AG04449 (cell line): ENCODE results near the gene CLTC.
"Not testable (repeated sequence)": the region's sequence is repeated elsewhere in the genome, so short reads cannot be mapped to it uniquely, and the experiment has no call there.

Experiments
- CTCF ChIA-PET: fragments of 350-600 bp; formaldehyde crosslinking; extraction: SDS; loops from one replicate; lab custom pipeline; 2021; ENCODE audit warnings: antibody characterized with exemption; lab: Yijun Ruan, JAX
- POLR2A ChIA-PET: fragments of 400-600, 350-600 bp; formaldehyde crosslinking; extraction: SDS; loops from one replicate; lab custom pipeline; 2020; ENCODE audit warnings: antibody characterized with exemption, inconsistent platforms; lab: Yijun Ruan, JAX
- DNase-seq: peaks from one replicate; pipeline ENCODE4 v3.0.0-alpha.2; 2010; ENCODE audit warnings: low read depth, low spot score
- H3K4me3 ChIP-seq: 2 replicates; pipeline ENCODE4 v1.5.1; 2011; ENCODE audit warnings: low read depth, mild to moderate bottlenecking, control low read depth, low read length
- TF ChIP-seq, protein P1 (sequence below): IDR thresholded peaks from one replicate; pipeline ENCODE4 v1.5.1; 2011; ENCODE audit warnings: mild to moderate bottlenecking, moderate library complexity, low read length, control low read depth, inconsistent platforms; ENCODE audit not compliant: insufficient read depth; ENCODE audit errors: missing control alignments

CLTC gene

GRCh38 chr17:59619298-59620063, at the start of gene CLTC:
Gene CLTC, plus strand, starts transcription at chr17:59619895. Its CDS starts 237 bp downstream, at chr17:59620132.
- TF ChIP-seq, protein P1, sequence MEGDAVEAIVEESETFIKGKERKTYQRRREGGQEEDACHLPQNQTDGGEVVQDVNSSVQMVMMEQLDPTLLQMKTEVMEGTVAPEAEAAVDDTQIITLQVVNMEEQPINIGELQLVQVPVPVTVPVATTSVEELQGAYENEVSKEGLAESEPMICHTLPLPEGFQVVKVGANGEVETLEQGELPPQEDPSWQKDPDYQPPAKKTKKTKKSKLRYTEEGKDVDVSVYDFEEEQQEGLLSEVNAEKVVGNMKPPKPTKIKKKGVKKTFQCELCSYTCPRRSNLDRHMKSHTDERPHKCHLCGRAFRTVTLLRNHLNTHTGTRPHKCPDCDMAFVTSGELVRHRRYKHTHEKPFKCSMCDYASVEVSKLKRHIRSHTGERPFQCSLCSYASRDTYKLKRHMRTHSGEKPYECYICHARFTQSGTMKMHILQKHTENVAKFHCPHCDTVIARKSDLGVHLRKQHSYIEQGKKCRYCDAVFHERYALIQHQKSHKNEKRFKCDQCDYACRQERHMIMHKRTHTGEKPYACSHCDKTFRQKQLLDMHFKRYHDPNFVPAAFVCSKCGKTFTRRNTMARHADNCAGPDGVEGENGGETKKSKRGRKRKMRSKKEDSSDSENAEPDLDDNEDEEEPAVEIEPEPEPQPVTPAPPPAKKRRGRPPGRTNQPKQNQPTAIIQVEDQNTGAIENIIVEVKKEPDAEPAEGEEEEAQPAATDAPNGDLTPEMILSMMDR: no peak
- peak within 1 kb of the TSS; percentile 88 for H3K4me3 ChIP-seq

GRCh38 chr17:59572301-59572924, 47.3 kb upstream of the CLTC start:
- TF ChIP-seq, protein P1: no peak
- ChIA-PET POLR2A (no interaction called here), CTCF (interaction anchor here (1.2 to 1.4 kb wide), 3 partner anchors 13 to 261 kb away, joined by 3 to 4 read pairs (median 4); no protein-coding TSS in a partner anchor)
- no peak overlapping the region for H3K4me3 ChIP-seq
- no peak for DNase-seq

More at GRCh38 chr17:59619298-59620063, at the start of gene CLTC:
- CTCF ChIA-PET: interaction anchor here (1.3 kb wide), 1 partner anchor 44 kb away, joined by 4 read pairs; no protein-coding TSS in a partner anchor
- peak; percentile 94 for DNase-seq
- POLR2A ChIA-PET: interaction anchor here (0.7 to 2.5 kb wide), 13 partner anchors 23 to 464 kb away, joined by 3 to 9 read pairs (median 4); partner anchors contain the start of genes DHX40, PRR11, PTRH2 and SKA2

GRCh38 chr17:59584168-59584567, 35.5 kb upstream of the CLTC start:
- CTCF ChIA-PET, POLR2A ChIA-PET, DNase-seq, H3K4me3 ChIP-seq: not testable (repeated sequence)

DNA sequence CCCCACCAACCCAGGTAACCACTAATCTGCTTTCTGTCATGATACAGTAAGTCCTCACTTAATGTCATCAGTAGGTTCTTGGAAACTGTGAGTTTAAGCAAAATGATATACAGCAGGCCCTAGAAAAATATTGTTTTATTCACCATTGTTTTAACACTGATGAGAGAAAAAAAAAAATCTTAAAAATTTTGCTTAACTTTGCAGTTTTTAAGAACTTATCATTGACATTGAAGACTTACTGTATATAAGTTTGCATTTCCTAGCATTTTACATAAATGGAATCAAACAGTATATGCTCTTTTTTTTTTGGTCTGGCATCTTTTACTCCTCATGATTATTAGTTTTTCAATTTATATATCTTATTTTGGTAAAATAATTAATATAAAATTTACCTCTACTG, 19.5 kb upstream of the CLTC start:
- TF ChIP-seq, protein P1: no peak
- DNase-seq: no peak
- POLR2A ChIA-PET: no interaction called here
- CTCF ChIA-PET: no interaction called here
- no peak overlapping the region for H3K4me3 ChIP-seq

- POLR2A ChIA-PET: no interaction called here
- DNase-seq: no peak
- CTCF ChIA-PET: no interaction called here
- no peak overlapping the region for H3K4me3 ChIP-seq
- TF ChIP-seq, protein P1: no peak
Measured at GRCh38 chr17:59601130-59601529, 18.6 kb upstream of the CLTC start.

- ChIA-PET CTCF (interaction anchor here (1.4 kb wide), 1 partner anchor 86 kb away, joined by 3 read pairs; no protein-coding TSS in a partner anchor), POLR2A (no interaction called here)
- DNase-seq: no peak
- no peak overlapping the region for H3K4me3 ChIP-seq
- TF ChIP-seq, protein P1: no peak
Measured at GRCh38 chr17:59607061-59607460, 12.6 kb upstream of the CLTC start.
